GM12878 (cell line): ENCODE data around the gene GSTO1. TPM values are rescaled to one million over a fixed set of nuclear protein-coding genes. Genes with fewer than 3 reads are reported as not detected.

Source experiments
- ATAC-seq: fragments of 200-7000 bp; cut with Tn5 transposase; 3 replicates; pipeline ENCODE4 v1.9.1; 2020; ENCODE audit warnings: mild to moderate bottlenecking, moderate library complexity
- BruUV-seq: library from RNA; stranded (reverse); fragments of 400-500 nt; replicated peaks from 2 replicates; lab custom pipeline; 2021; lab: Mats Ljungman, UMichigan
- CTCF ChIA-PET: fragments of 300-600 bp; sonication (Branson Sonifier 250); formaldehyde crosslinking; extraction: SDS; loops from one replicate; lab custom pipeline; 2021; ENCODE audit warnings: inconsistent platforms; lab: Yijun Ruan, JAX
- POLR2A ChIA-PET: fragments of 350-600 bp; formaldehyde crosslinking; extraction: SDS; loops from one replicate; lab custom pipeline; 2021; ENCODE audit warnings: inconsistent platforms; lab: Charles Lee
- RAD21 ChIA-PET: fragments of 300-600 bp; sonication (Branson Sonifier 250); formaldehyde crosslinking; loops from one replicate; lab custom pipeline; 2023; ENCODE audit warnings: antibody characterized with exemption; ENCODE audit not compliant: unreplicated experiment; lab: Charles Lee
- SMC1A ChIA-PET: fragments of 300-600 bp; sonication (Branson Sonifier 250); formaldehyde crosslinking; loops from one replicate; lab custom pipeline; 2023; ENCODE audit not compliant: unreplicated experiment, uncharacterized antibody; lab: Charles Lee
- DNase-seq: peaks from one replicate; pipeline ENCODE4 v3.0.0-alpha.2; 2011; ENCODE audit warnings: low read depth, low spot score
- FAIRE-seq: peaks from 3 replicates; lab custom pipeline; 2011; peaks lifted over from hg19 to GRCh38; lab: Jason Lieb, UNC
- H2AFZ ChIP-seq: 2 replicates; pipeline ENCODE4 v1.6.0; 2011; ENCODE audit warnings: low read depth, low read length, control low read depth; ENCODE audit not compliant: control insufficient read depth
- H3K27ac ChIP-seq: 2 replicates; pipeline ENCODE4 v1.5.1; 2011; ENCODE audit warnings: control low read depth; ENCODE audit not compliant: control insufficient read depth, insufficient read depth
- H3K27me3 ChIP-seq, 2 experiments: replicated peaks in 1 of 2; 2 replicates each; pipeline versions ENCODE4 v1.6.0 to v1.6.1; 2011; ENCODE audit warnings: low read length in 1 of 2; ENCODE audit not compliant: control insufficient read depth in 2 of 2, insufficient read depth in 2 of 2
- H3K36me3 ChIP-seq, 2 experiments: 2 replicates each; pipeline ENCODE4 v1.5.1; 2011; ENCODE audit warnings: low read length in 1 of 2; ENCODE audit not compliant: control insufficient read depth in 2 of 2, insufficient read depth in 2 of 2
- H3K4me1 ChIP-seq: 2 replicates; pipeline ENCODE4 v1.6.1; 2011; ENCODE audit warnings: mild to moderate bottlenecking, low read length, moderate library complexity, mixed read lengths; ENCODE audit not compliant: control insufficient read depth, insufficient read depth
- H3K4me2 ChIP-seq: 2 replicates; pipeline ENCODE4 v1.6.0; 2011; ENCODE audit warnings: control low read depth; ENCODE audit not compliant: control insufficient read depth, insufficient read depth
- H3K4me3 ChIP-seq: fragments of 200-600 bp; sonication (generic); 2 replicates; pipeline ENCODE4 v1.5.1; 2016
- H3K79me2 ChIP-seq: 2 replicates; pipeline ENCODE4 v1.6.0; 2011; ENCODE audit warnings: low read length; ENCODE audit not compliant: control insufficient read depth, insufficient read depth
- H3K9ac ChIP-seq: 2 replicates; pipeline ENCODE4 v1.8.0; 2011; ENCODE audit warnings: low read length, control low read depth, mixed read lengths; ENCODE audit not compliant: control insufficient read depth, insufficient read depth
- H3K9me3 ChIP-seq: replicated peaks from 3 replicates; pipeline ENCODE4 v1.5.1; 2011; ENCODE audit warnings: mild to moderate bottlenecking, low read length; ENCODE audit not compliant: control insufficient read depth, insufficient read depth
- H4K20me1 ChIP-seq: 2 replicates; pipeline ENCODE4 v1.6.0; 2011; ENCODE audit not compliant: control insufficient read depth, insufficient read depth
- BACH1 ChIP-seq: fragments of 450-650 bp; IDR thresholded peaks from 2 replicates; pipeline ENCODE4 v1.6.1; 2017; ENCODE audit warnings: mild to moderate bottlenecking, borderline replicate concordance
- CBFB ChIP-seq: IDR thresholded peaks from 2 replicates; pipeline ENCODE4 v1.6.1; 2016; ENCODE audit warnings: antibody characterized with exemption, low read depth
- CBX3 ChIP-seq: fragments of 200-600 bp; sonication (generic); IDR thresholded peaks from 2 replicates; pipeline ENCODE4 v1.6.1; 2016; ENCODE audit warnings: low read depth, borderline replicate concordance
- IKZF1 ChIP-seq: fragments of 450-650 bp; conservative IDR thresholded peaks from 2 replicates; pipeline ENCODE4 v1.6.1; 2017; ENCODE audit warnings: antibody characterized with exemption, mild to moderate bottlenecking
- KDM1A ChIP-seq: fragments of 200-600 bp; sonication (generic); IDR thresholded peaks from 2 replicates; pipeline ENCODE4 v1.6.1; 2016; ENCODE audit warnings: borderline replicate concordance
- LARP7 ChIP-seq: fragments of 450-650 bp; IDR thresholded peaks from 2 replicates; pipeline ENCODE4 v1.6.1; 2017; ENCODE audit warnings: mild to moderate bottlenecking
- PML ChIP-seq: IDR thresholded peaks from 2 replicates; pipeline ENCODE4 v1.6.1; 2012; ENCODE audit warnings: low read length, inconsistent platforms
- RFX5 ChIP-seq: IDR thresholded peaks from 2 replicates; pipeline ENCODE4 v1.6.1; 2011; ENCODE audit warnings: low read depth, low read length, improper control_type of control experiment
- RUNX3 ChIP-seq: IDR thresholded peaks from 2 replicates; pipeline ENCODE4 v1.6.1; 2012; ENCODE audit warnings: low read length, inconsistent platforms
- SUZ12 ChIP-seq: fragments of 200-600 bp; sonication (generic); IDR thresholded peaks from one replicate; pipeline ENCODE4 v1.6.1; 2018; ENCODE audit warnings: antibody characterized with exemption, mild to moderate bottlenecking; ENCODE audit not compliant: unreplicated experiment
- TAF1 ChIP-seq: IDR thresholded peaks from 2 replicates; pipeline ENCODE4 v1.6.1; 2011; ENCODE audit warnings: mild to moderate bottlenecking, low read depth, low read length, borderline replicate concordance
- TARDBP ChIP-seq: IDR thresholded peaks from 2 replicates; pipeline ENCODE4 v1.6.1; 2016; ENCODE audit warnings: borderline replicate concordance
- WGBS: methylation state at CpG from one replicate; pipeline ENCODE4 v1.1.6; 2016; ENCODE audit warnings: low lambda C conversion rate; ENCODE audit not compliant: insufficient replicate concordance, insufficient coverage; ENCODE audit errors: missing lambda C conversion rate; 5-methylcytosine and 5-hydroxymethylcytosine counted together
- in situ Hi-C: fragments of 300-500 bp; cut with MboI; formaldehyde crosslinking; loops from 9 replicates; pipeline ENCODE4 v1.14.3; 2018; ENCODE audit warnings: mixed read lengths
- intact Hi-C: fragments of 100-400 bp; cut with micrococcal nuclease; formaldehyde crosslinking; loops from one replicate; pipeline ENCODE4 v1.14.2; 2022; ENCODE audit not compliant: unreplicated experiment
- polyA plus RNA-seq, 11 experiments: library from polyadenylated mRNA; depleted of rRNA in 4 of 11; unstranded in 6 of 11; stranded (reverse) in 5 of 11; fragments of >200 nt; fragmentation: Nextera tagmentation in 4 of 11; fragmentation: Illumina TruSeq in 1 of 11; extraction: Ambion mirVana in 4 of 11; extraction: Trizol in 1 of 11; gene quantifications; 1 replicate in 1 of 11; 2 replicates in 10 of 11; pipeline versions ENCODE4 v1.2.1 to v1.2.3, GENCODE V29; 2011 to 2016; ENCODE audit warnings: inconsistent platforms in 2 of 11, missing spikeins in 2 of 11, low read depth in 1 of 11
- total RNA-seq, 4 experiments: library from RNA; depleted of rRNA in 3 of 4; stranded (reverse); fragments of >200 nt in 3 of 4; fragmentation: Illumina TruSeq in 1 of 4; extraction: Trizol in 1 of 4; gene quantifications; 2 replicates each; pipeline versions ENCODE4 v1.2.1 to v1.2.3, GENCODE V29; 2013 to 2021
- TF ChIP-seq, protein P1 (sequence below): IDR thresholded peaks from 2 replicates; pipeline ENCODE4 v1.6.1; 2012; ENCODE audit warnings: low read depth, low read length, improper control_type of control experiment
- TF ChIP-seq, protein P2 (sequence below): IDR thresholded peaks from 2 replicates; pipeline ENCODE4 v1.6.1; 2012; ENCODE audit warnings: low read length, inconsistent platforms
- TF ChIP-seq, protein P3 (sequence below): IDR thresholded peaks from 2 replicates; pipeline ENCODE4 v1.6.1; 2012; ENCODE audit warnings: improper control_type of control experiment, low read depth, low read length; ENCODE audit not compliant: insufficient replicate concordance
- TF ChIP-seq, protein P4 (sequence below): fragments of 450-650 bp; IDR thresholded peaks from 2 replicates; pipeline ENCODE4 v1.6.1; 2016; ENCODE audit warnings: mild to moderate bottlenecking

Gene GSTO1
- total and polyA plus RNA-seq, 10 of the 15 experiments (the other 5 are each of a cell fraction or from before 2014, with no cell fraction given) = 53.1 to 197 (median 112) TPM

DNA sequence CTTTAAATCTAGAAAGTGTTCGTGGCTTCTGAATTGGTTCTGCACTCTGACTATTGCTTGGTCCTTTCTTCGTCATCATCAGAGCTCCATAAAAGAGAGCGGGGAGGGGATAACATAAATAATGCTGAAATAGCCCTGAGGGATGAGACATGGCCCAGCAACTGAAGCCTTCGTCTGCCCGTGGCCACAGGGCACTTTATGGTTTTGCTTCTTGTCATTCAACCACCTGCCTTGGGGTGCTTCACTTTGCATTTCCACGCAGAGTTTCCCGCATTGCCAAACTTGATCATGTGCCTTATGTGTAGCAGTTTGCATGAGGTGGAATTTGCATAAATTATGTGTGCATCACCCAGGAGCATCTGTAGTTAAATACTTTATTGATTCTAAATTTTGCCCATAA is 30.2 kb downstream of the GSTO1 start (continued):
- TF ChIP-seq CBFB = no peak
- TF ChIP-seq SUZ12 = no peak
- TF ChIP-seq, protein P1, sequence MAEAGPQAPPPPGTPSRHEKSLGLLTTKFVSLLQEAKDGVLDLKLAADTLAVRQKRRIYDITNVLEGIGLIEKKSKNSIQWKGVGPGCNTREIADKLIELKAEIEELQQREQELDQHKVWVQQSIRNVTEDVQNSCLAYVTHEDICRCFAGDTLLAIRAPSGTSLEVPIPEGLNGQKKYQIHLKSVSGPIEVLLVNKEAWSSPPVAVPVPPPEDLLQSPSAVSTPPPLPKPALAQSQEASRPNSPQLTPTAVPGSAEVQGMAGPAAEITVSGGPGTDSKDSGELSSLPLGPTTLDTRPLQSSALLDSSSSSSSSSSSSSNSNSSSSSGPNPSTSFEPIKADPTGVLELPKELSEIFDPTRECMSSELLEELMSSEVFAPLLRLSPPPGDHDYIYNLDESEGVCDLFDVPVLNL = no peak
- TF ChIP-seq, protein P2, sequence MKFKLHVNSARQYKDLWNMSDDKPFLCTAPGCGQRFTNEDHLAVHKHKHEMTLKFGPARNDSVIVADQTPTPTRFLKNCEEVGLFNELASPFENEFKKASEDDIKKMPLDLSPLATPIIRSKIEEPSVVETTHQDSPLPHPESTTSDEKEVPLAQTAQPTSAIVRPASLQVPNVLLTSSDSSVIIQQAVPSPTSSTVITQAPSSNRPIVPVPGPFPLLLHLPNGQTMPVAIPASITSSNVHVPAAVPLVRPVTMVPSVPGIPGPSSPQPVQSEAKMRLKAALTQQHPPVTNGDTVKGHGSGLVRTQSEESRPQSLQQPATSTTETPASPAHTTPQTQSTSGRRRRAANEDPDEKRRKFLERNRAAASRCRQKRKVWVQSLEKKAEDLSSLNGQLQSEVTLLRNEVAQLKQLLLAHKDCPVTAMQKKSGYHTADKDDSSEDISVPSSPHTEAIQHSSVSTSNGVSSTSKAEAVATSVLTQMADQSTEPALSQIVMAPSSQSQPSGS = no peak
- TF ChIP-seq IKZF1 = no peak

DNA sequence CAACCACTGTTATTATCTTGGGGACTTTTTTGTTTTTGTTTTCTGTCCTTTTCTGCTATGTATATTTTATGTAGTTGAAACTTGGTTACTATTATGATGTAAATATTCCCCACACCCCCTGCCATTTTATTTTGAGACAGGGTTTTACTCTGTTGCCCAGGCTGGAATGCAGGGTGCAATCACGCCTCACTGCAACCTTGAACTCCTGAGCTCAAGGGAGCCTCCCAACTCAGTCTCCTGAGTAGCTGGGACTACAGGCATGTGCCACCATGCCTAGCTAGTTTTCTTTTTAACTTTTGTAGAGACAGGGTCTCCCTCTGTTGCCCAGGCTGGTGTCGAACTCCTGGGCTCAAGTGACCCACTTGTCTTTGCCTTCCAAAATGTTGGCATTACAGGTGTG is 32.2 kb downstream of the GSTO1 start:
- H3K4me2 ChIP-seq = no peak overlapping the region
- H3K9ac ChIP-seq = no peak overlapping the region
- H2AFZ ChIP-seq = no peak overlapping the region
- no peak overlapping the region for H3K4me3 ChIP-seq
- no peaks in the 10 kb centered on the region; a peak in 1 of 4 replicates for H3K27me3 ChIP-seq
- ATAC-seq = no peak
- ChIA-PET POLR2A (no interaction called here), SMC1A (interaction anchor here (1.1 to 2.2 kb wide), 4 partner anchors 12 to 209 kb away, joined by 3 to 12 read pairs (median 4); no protein-coding TSS in a partner anchor), RAD21 (interaction anchor here (1.0 to 1.7 kb wide), 2 partner anchors 9 to 64 kb away, joined by 3 to 5 read pairs; no protein-coding TSS in a partner anchor), CTCF (interaction anchor here (1.4 to 12.8 kb wide), 3 partner anchors 12 to 65 kb away, joined by 9 to 333 read pairs (median 31); partner anchors contain the start of gene CFAP58)
- intact Hi-C loops = no loop called here
- no peak for FAIRE-seq
- 33% methylated on average over 2 of the region's 2 CpGs for WGBS
- H3K9me3 ChIP-seq = no peaks in the 10 kb centered on the region
- no peak for DNase-seq
- H3K4me1 ChIP-seq = no peaks in the 10 kb centered on the region
- no peaks in the 10 kb centered on the region for H4K20me1 ChIP-seq
- in situ Hi-C loops = no loop called here
- no peaks in the 10 kb centered on the region for H3K79me2 ChIP-seq
- BruUV-seq = no TSS peak
- no peaks in the 10 kb centered on the region for H3K36me3 ChIP-seq
- H3K27ac ChIP-seq = no peak overlapping the region
- no peak for TF ChIP-seq TARDBP
- TF ChIP-seq, protein P3, sequence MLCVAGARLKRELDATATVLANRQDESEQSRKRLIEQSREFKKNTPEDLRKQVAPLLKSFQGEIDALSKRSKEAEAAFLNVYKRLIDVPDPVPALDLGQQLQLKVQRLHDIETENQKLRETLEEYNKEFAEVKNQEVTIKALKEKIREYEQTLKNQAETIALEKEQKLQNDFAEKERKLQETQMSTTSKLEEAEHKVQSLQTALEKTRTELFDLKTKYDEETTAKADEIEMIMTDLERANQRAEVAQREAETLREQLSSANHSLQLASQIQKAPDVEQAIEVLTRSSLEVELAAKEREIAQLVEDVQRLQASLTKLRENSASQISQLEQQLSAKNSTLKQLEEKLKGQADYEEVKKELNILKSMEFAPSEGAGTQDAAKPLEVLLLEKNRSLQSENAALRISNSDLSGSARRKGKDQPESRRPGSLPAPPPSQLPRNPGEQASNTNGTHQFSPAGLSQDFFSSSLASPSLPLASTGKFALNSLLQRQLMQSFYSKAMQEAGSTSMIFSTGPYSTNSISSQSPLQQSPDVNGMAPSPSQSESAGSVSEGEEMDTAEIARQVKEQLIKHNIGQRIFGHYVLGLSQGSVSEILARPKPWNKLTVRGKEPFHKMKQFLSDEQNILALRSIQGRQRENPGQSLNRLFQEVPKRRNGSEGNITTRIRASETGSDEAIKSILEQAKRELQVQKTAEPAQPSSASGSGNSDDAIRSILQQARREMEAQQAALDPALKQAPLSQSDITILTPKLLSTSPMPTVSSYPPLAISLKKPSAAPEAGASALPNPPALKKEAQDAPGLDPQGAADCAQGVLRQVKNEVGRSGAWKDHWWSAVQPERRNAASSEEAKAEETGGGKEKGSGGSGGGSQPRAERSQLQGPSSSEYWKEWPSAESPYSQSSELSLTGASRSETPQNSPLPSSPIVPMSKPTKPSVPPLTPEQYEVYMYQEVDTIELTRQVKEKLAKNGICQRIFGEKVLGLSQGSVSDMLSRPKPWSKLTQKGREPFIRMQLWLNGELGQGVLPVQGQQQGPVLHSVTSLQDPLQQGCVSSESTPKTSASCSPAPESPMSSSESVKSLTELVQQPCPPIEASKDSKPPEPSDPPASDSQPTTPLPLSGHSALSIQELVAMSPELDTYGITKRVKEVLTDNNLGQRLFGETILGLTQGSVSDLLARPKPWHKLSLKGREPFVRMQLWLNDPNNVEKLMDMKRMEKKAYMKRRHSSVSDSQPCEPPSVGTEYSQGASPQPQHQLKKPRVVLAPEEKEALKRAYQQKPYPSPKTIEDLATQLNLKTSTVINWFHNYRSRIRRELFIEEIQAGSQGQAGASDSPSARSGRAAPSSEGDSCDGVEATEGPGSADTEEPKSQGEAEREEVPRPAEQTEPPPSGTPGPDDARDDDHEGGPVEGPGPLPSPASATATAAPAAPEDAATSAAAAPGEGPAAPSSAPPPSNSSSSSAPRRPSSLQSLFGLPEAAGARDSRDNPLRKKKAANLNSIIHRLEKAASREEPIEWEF = no peak
- no peak for TF ChIP-seq KDM1A
- TF ChIP-seq RFX5 = no peak
- TF ChIP-seq TAF1 = no peak
- TF ChIP-seq, protein P4, sequence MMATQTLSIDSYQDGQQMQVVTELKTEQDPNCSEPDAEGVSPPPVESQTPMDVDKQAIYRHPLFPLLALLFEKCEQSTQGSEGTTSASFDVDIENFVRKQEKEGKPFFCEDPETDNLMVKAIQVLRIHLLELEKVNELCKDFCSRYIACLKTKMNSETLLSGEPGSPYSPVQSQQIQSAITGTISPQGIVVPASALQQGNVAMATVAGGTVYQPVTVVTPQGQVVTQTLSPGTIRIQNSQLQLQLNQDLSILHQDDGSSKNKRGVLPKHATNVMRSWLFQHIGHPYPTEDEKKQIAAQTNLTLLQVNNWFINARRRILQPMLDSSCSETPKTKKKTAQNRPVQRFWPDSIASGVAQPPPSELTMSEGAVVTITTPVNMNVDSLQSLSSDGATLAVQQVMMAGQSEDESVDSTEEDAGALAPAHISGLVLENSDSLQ = no peak
- TF ChIP-seq RUNX3 = no peak
- no peak for TF ChIP-seq LARP7
- TF ChIP-seq CBX3 = no peak
- TF ChIP-seq BACH1 = no peak
- no peak for TF ChIP-seq PML
